ENCODE results near the gene C1orf105.
"Not testable (repeated sequence)": the region's sequence is repeated elsewhere in the genome, so short reads cannot be mapped to it uniquely, and the experiment has no call there.

Gene C1orf105

GRCh38 chr1:172420385-172420784, at the start of gene C1orf105:
Gene C1orf105, plus strand, starts transcription at chr1:172420685. Its CDS starts 201 bp downstream, at chr1:172420886.
- no peak for DNase-seq (ENCODE audit: low read depth, low spot score)
- H3K4me3 ChIP-seq (ENCODE audit: low read depth, low read length): no peak within 1 kb of the TSS
- no peak for TF ChIP-seq CTCF (IDR thresholded peaks at IDR 0.05; ENCODE audit: low read depth, low read length)
- in situ Hi-C loops (cut with HindIII; ENCODE audit: low sequenced_read_pairs): no loop called here

- in situ Hi-C loops (cut with HindIII; ENCODE audit: low sequenced_read_pairs); DNase-seq (ENCODE audit: low read depth, low spot score); H3K4me3 ChIP-seq (ENCODE audit: low read depth, low read length): not testable (repeated sequence)
Measured at GRCh38 chr1:172371646-172372045, 48.8 kb upstream of the C1orf105 start.

GRCh38 chr1:172373864-172374263, 46.6 kb upstream of the C1orf105 start:
- no peak for TF ChIP-seq CTCF (IDR thresholded peaks at IDR 0.05; ENCODE audit: low read depth, low read length)
- H3K4me3 ChIP-seq (ENCODE audit: low read depth, low read length): no peak overlapping the region
- in situ Hi-C loops (cut with HindIII; ENCODE audit: low sequenced_read_pairs): no loop called here
- DNase-seq (ENCODE audit: low read depth, low spot score): peak; percentile 43

GRCh38 chr1:172375211-172375631, 45.3 kb upstream of the C1orf105 start:
- no peak for DNase-seq (ENCODE audit: low read depth, low spot score)
- no peak overlapping the region for H3K4me3 ChIP-seq (ENCODE audit: low read depth, low read length)
- no peak for TF ChIP-seq CTCF (IDR thresholded peaks at IDR 0.05; ENCODE audit: low read depth, low read length)
- in situ Hi-C loops (cut with HindIII; ENCODE audit: low sequenced_read_pairs): no loop called here

GRCh38 chr1:172376431-172376830, 44.1 kb upstream of the C1orf105 start:
- in situ Hi-C loops (cut with HindIII; ENCODE audit: low sequenced_read_pairs): no loop called here
- no peak overlapping the region for H3K4me3 ChIP-seq (ENCODE audit: low read depth, low read length)
- TF ChIP-seq CTCF (IDR thresholded peaks at IDR 0.05; ENCODE audit: low read depth, low read length): no peak
- no peak for DNase-seq (ENCODE audit: low read depth, low spot score)

- no peak for TF ChIP-seq CTCF (IDR thresholded peaks at IDR 0.05; ENCODE audit: low read depth, low read length)
- in situ Hi-C loops (cut with HindIII; ENCODE audit: low sequenced_read_pairs): no loop called here
- no peak for DNase-seq (ENCODE audit: low read depth, low spot score)
- no peak overlapping the region for H3K4me3 ChIP-seq (ENCODE audit: low read depth, low read length)
Measured at GRCh38 chr1:172377565-172377964, 42.9 kb upstream of the C1orf105 start.

- DNase-seq (ENCODE audit: low read depth, low spot score): no peak
- in situ Hi-C loops (cut with HindIII; ENCODE audit: low sequenced_read_pairs): no loop called here
- no peak for TF ChIP-seq CTCF (IDR thresholded peaks at IDR 0.05; ENCODE audit: low read depth, low read length)
- no peak overlapping the region for H3K4me3 ChIP-seq (ENCODE audit: low read depth, low read length)
Measured at GRCh38 chr1:172378109-172378760, 42.2 kb upstream of the C1orf105 start.
